Stomach (tissue), 9 donors: ENCODE measurements around the gene LGR5. TPM values are rescaled to one million over a fixed set of nuclear protein-coding genes. Genes with fewer than 3 reads are reported as not detected.

Source experiments
- DNase-seq, 2 donors: peaks; one replicate each; pipeline versions ENCODE4 v3.0.0 to v3.0.0-alpha.2; 2013 to 2019
- H3K27ac ChIP-seq, 5 donors: fragments of 200-600 bp in 4 of 5; sonication (generic) in 4 of 5; one replicate each; pipeline ENCODE4 v1.5.1; 2013 to 2019; ENCODE audit warnings: mild to moderate bottlenecking in 1 of 5, moderate library complexity in 1 of 5
- H3K27me3 ChIP-seq, 3 donors: fragments of 200-600 bp; sonication (generic); one replicate each; pipeline ENCODE4 v1.5.1; 2017 to 2019; ENCODE audit warnings: mixed run types in 1 of 3
- H3K36me3 ChIP-seq, 4 donors: fragments of 200-600 bp; sonication (generic); 1 replicate in 3 of 4; 2 replicates in 1 of 4; pipeline ENCODE4 v1.5.1; 2016 to 2019
- H3K4me1 ChIP-seq, 4 donors: fragments of 200-600 bp; sonication (generic); one replicate each; pipeline ENCODE4 v1.5.1; 2016 to 2019
- H3K4me3 ChIP-seq, 4 donors: fragments of 200-600 bp; sonication (generic) in 3 of 4; one replicate each; pipeline ENCODE4 v1.5.1; 2016 to 2019; ENCODE audit warnings: mild to moderate bottlenecking in 1 of 4
- H3K9me3 ChIP-seq, 4 donors: fragments of 200-600 bp; sonication (generic); one replicate each; pipeline ENCODE4 v1.5.1; 2016 to 2019
- EP300 ChIP-seq: sonication (generic); formaldehyde crosslinking; IDR thresholded peaks from one replicate; pipeline ENCODE4 v1.6.1; 2017; ENCODE audit warnings: antibody characterized with exemption
- POLR2A ChIP-seq, 4 donors: fragments of 450-650 bp; IDR thresholded peaks; one replicate each; pipeline ENCODE4 v1.6.1; 2016; ENCODE audit warnings: antibody characterized with exemption in 4 of 4, control low read depth in 2 of 4, mild to moderate bottlenecking in 1 of 4, moderate library complexity in 1 of 4
- POLR2AphosphoS5 ChIP-seq, 3 donors: sonication (generic); formaldehyde crosslinking; IDR thresholded peaks; one replicate each; pipeline ENCODE4 v1.6.1; 2016; ENCODE audit warnings: antibody characterized with exemption in 3 of 3
- WGBS, 5 donors: extraction: QIAGEN DNeasy Blood & Tissue Kit in 3 of 5; methylation state at CpG; one replicate each; pipeline versions ENCODE4 v1.1.5 to v1.1.7; 2013 to 2018; 5-methylcytosine and 5-hydroxymethylcytosine counted together
- intact Hi-C: fragments of 100-400 bp; cut with DNase I; formaldehyde crosslinking; loops from one replicate; pipeline ENCODE4 v1.15.1; 2023; ENCODE audit warnings: low total_unique reads
- polyA plus RNA-seq, 3 donors: library from polyadenylated mRNA; stranded (reverse); fragments of 200-250 nt; gene quantifications; one replicate each; pipeline ENCODE4 v1.2.3, GENCODE V29; 2013
- total RNA-seq, 5 donors: library from RNA; depleted of rRNA; stranded (reverse); fragments of >200 nt; gene quantifications; one replicate each; pipeline versions ENCODE4 v1.1.0 to v1.2.3, GENCODE V29; 2014 to 2016
- TF ChIP-seq, protein P1 (sequence below), 7 experiments: fragments of 450-650 bp in 4 of 7; fragments of 200-600 bp in 3 of 7; sonication (generic) in 3 of 7; IDR thresholded peaks; one replicate each; pipeline ENCODE4 v1.5.1; 2016 to 2019; ENCODE audit warnings: antibody characterized with exemption in 7 of 7, control low read depth in 2 of 7, mild to moderate bottlenecking in 1 of 7
- donor health status: healthy with polysubstance abuse.
- donor health status: Bipolar disorder and iron deficiency.
- donor health status: healthy.

The LGR5 gene
- total and polyA plus RNA-seq, 8 donors: 0.06 to 16.0 (median 1.2) TPM; not detected in 3

GRCh38 chr12:71592841-71593240 lies 153.2 kb downstream of the LGR5 start:
- TF ChIP-seq, protein P1, sequence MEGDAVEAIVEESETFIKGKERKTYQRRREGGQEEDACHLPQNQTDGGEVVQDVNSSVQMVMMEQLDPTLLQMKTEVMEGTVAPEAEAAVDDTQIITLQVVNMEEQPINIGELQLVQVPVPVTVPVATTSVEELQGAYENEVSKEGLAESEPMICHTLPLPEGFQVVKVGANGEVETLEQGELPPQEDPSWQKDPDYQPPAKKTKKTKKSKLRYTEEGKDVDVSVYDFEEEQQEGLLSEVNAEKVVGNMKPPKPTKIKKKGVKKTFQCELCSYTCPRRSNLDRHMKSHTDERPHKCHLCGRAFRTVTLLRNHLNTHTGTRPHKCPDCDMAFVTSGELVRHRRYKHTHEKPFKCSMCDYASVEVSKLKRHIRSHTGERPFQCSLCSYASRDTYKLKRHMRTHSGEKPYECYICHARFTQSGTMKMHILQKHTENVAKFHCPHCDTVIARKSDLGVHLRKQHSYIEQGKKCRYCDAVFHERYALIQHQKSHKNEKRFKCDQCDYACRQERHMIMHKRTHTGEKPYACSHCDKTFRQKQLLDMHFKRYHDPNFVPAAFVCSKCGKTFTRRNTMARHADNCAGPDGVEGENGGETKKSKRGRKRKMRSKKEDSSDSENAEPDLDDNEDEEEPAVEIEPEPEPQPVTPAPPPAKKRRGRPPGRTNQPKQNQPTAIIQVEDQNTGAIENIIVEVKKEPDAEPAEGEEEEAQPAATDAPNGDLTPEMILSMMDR (IDR thresholded peaks at IDR 0.05): no peak
- TF ChIP-seq POLR2AphosphoS5 (IDR thresholded peaks at IDR 0.05): no peak
- TF ChIP-seq EP300: no peak
- no peak for TF ChIP-seq POLR2A (IDR thresholded peaks at IDR 0.05)
- H3K4me1 ChIP-seq: no peaks in the 10 kb centered on the region
- DNase-seq: no peak

GRCh38 chr12:71594214-71594948 lies 154.8 kb downstream of the LGR5 start:
- no peak overlapping the region for H3K27ac ChIP-seq
- intact Hi-C loops: no loop called here
- WGBS, 5 donors: 41 to 52% (median 44%) methylated on average over 5 of the region's 5 CpGs
- H3K4me3 ChIP-seq: no peak overlapping the region
- peak; percentile 22 to 33 for DNase-seq
- no peaks in the 10 kb centered on the region for H3K36me3 ChIP-seq
- TF ChIP-seq POLR2A (IDR thresholded peaks at IDR 0.05): no peak
- no peak for TF ChIP-seq EP300
- TF ChIP-seq, protein P1 (IDR thresholded peaks at IDR 0.05): no peak
- no peak for TF ChIP-seq POLR2AphosphoS5 (IDR thresholded peaks at IDR 0.05)
- peaks cover 0 to 31% (median 0%) of the 10 kb centered on the region in 3 donors for H3K27me3 ChIP-seq
- H3K9me3 ChIP-seq: no peaks in the 10 kb centered on the region
- no peaks in the 10 kb centered on the region for H3K4me1 ChIP-seq

More at GRCh38 chr12:71592841-71593240, 153.2 kb downstream of the LGR5 start:
- Histone ChIP-seq H3K27me3 (peaks cover 0 to 31% (median 0%) of the 10 kb centered on the region in 3 donors), H3K4me3 (no peak overlapping the region), H3K36me3 (no peaks in the 10 kb centered on the region), H3K27ac (no peak overlapping the region), H3K9me3 (no peaks in the 10 kb centered on the region)
- intact Hi-C loops: no loop called here
- WGBS, 5 donors: 53 to 65% (median 57%) methylated on average over 3 of the region's 3 CpGs

DNA sequence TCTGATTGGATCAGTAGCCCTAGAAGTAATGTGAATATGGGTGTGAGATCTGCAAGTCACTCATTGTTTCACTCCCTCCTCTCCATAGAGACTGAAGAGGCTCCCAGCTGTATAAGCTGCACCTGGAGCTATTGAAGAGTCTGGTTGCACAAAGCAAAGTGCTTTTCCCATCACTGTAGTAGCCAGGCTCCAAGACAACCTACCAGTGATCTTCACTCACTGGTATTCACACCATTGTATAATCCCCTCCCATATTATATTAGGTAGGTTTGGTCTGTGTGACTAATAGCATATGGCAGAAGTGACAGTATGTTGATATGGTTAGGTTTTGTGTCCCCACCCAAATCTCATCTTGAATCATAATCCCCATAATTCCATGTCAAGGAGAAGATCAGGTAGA lies 159.6 kb downstream of the LGR5 start:
- Histone ChIP-seq H3K4me1 (no peaks in the 10 kb centered on the region), H3K27me3 (peaks cover 0 to 4% (median 0%) of the 10 kb centered on the region in 3 donors), H3K4me3 (no peak overlapping the region), H3K9me3 (no peaks in the 10 kb centered on the region), H3K36me3 (no peaks in the 10 kb centered on the region), H3K27ac (no peak overlapping the region)
- DNase-seq: no peak
- intact Hi-C loops: no loop called here
- TF ChIP-seq, protein P1 (IDR thresholded peaks at IDR 0.05): no peak
- no peak for TF ChIP-seq EP300
- no peak for TF ChIP-seq POLR2A (IDR thresholded peaks at IDR 0.05)
- no peak for TF ChIP-seq POLR2AphosphoS5 (IDR thresholded peaks at IDR 0.05)

DNA sequence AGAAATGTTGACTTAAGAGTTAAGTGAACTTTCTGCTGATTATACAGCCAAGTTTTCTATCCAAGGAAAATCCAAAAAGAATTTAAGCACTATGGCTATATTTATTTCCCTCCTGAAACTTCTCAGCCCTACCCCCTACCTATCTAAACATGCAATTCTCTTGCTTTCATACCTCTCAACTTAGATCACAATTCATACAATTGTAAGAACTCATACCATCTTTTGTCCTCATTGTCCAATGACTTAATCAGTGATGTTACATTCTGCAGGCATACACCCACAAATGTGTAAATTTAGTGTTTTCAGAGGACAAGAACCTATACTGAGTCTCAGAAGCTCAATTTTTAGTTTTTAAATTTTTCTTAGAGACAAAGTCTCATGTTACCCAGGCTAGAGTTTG lies 161.9 kb downstream of the LGR5 start:
- DNase-seq: no peak
- H3K27me3 ChIP-seq: peaks cover 0 to 4% (median 0%) of the 10 kb centered on the region in 3 donors
- H3K9me3 ChIP-seq: no peaks in the 10 kb centered on the region
- H3K4me3 ChIP-seq: no peak overlapping the region
- TF ChIP-seq POLR2AphosphoS5 (IDR thresholded peaks at IDR 0.05) (no peak), EP300 (no peak)
- H3K36me3 ChIP-seq: peaks cover 0 to 14% (median 9%) of the 10 kb centered on the region in 4 donors
- H3K4me1 ChIP-seq: peaks cover 0 to 5% (median 0%) of the 10 kb centered on the region in 4 donors
- no peak overlapping the region for H3K27ac ChIP-seq
- intact Hi-C loops: no loop called here
